DMS153 (cell line): Measurements from ENCODE around the gene CD36.

Experiments
- DNase-seq: peaks from one replicate; lab custom pipeline; 2025; lab: John Stamatoyannopoulos, UW

The CD36 gene

GRCh38 chr7:80705130-80705781 is 66.8 kb downstream of the CD36 start:
- DNase-seq = no peak

- DNase-seq = no peak
Observed at GRCh38 chr7:80707318-80707717, 68.9 kb downstream of the CD36 start.

- DNase-seq = no peak
Observed at GRCh38 chr7:80708123-80708522, 69.7 kb downstream of the CD36 start.

- no peak for DNase-seq
Observed at GRCh38 chr7:80711531-80711930, 73.1 kb downstream of the CD36 start.

GRCh38 chr7:80719261-80719660 is 80.8 kb downstream of the CD36 start:
- DNase-seq = no peak

GRCh38 chr7:80720146-80720545 is 81.7 kb downstream of the CD36 start:
- DNase-seq = no peak

GRCh38 chr7:80721883-80722615 is 83.6 kb downstream of the CD36 start:
- DNase-seq = no peak

- DNase-seq = no peak
Observed at GRCh38 chr7:80722616-80723195, 84.3 kb downstream of the CD36 start.

- no peak for DNase-seq
Observed at GRCh38 chr7:80724249-80724871, 85.9 kb downstream of the CD36 start.

- no peak for DNase-seq
Observed at GRCh38 chr7:80725181-80725611, 86.8 kb downstream of the CD36 start.
